ENCODE results near the gene FLG. TPM values are rescaled to one million over a fixed set of nuclear protein-coding genes. Genes with fewer than 3 reads are reported as not detected.
"Not testable (repeated sequence)": the region's sequence is repeated elsewhere in the genome, so short reads cannot be mapped to it uniquely, and the experiment has no call there.

FLG gene
- total and polyA plus RNA-seq, 2 of the 4 experiments (the other 2 are of a cell fraction) = under 0.01 TPM; not detected in 1

DNA sequence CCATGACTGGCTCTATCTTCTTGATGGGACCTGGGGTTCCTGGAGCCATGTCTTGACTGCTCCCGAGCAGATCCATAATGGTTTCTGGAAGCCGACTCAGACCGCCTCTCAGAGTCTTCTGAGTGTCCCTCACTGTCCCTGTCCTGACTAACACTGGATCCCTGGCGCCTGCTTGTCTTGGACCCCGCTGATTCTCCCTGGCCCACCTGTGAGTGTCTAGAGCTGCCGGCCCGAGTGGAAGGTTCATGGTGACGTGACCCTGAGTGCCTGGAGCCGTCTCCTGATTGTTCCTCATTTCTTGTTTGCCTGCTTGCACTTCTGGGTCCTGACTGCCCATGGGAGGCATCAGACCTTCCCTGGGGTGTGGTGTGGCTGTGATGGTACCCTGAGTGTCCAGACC is 15.1 kb downstream of the FLG start:
- H2BK5ac ChIP-seq (ENCODE audit: low read depth, low read length, poor library complexity, severe bottlenecking) = no peak overlapping the region
- no peak overlapping the region for H3K27ac ChIP-seq (ENCODE audit: insufficient read depth, low read length)
- H3K18ac ChIP-seq (ENCODE audit: low read depth, low read length) = no peak overlapping the region
- no peaks in the 10 kb centered on the region for H3K4me1 ChIP-seq (ENCODE audit: control insufficient read depth, insufficient read depth, low read length)
- dilution Hi-C loops (cut with HindIII; ENCODE audit: low sequenced_read_pairs, unreplicated experiment) (no loop called here), intact Hi-C loops (cut with micrococcal nuclease) (no loop called here), in situ Hi-C loops (cut with MboI; ENCODE audit: low sequenced_read_pairs) (no loop called here)
- BruUV-seq (replicated peaks) = no TSS peak
- no peak overlapping the region for H3K4ac ChIP-seq (ENCODE audit: low read depth, low read length)
- H3K4me2 ChIP-seq (ENCODE audit: low read depth, low read length) = no peak overlapping the region
- no peak overlapping the region for H4K91ac ChIP-seq (ENCODE audit: insufficient read depth, low read depth, low read length)
- ChIA-PET CTCF (no interaction called here), POLR2A (ENCODE audit: unreplicated experiment) (no interaction called here)
- no peak overlapping the region for H2BK120ac ChIP-seq (ENCODE audit: low read depth, low read length)
- H3K79me1 ChIP-seq (ENCODE audit: low read depth in 1 of 2, low read length in 2 of 2) = no peaks in the 10 kb centered on the region
- DNase-seq (no peak), ATAC-seq (ENCODE audit: low read depth) (no peak)
- H4K8ac ChIP-seq (ENCODE audit: low read depth in 2 of 2, low read length in 2 of 2) = no peak overlapping the region
- H2AFZ ChIP-seq (replicated peaks; ENCODE audit: low read length, poor library complexity) = no peak overlapping the region
- H4K20me1 ChIP-seq (ENCODE audit: insufficient read depth, low read length) = no peaks in the 10 kb centered on the region
- H2AK9ac ChIP-seq (replicated peaks; ENCODE audit: low read depth, low read length, poor library complexity) = no peak overlapping the region
- no peaks in the 10 kb centered on the region for H3K36me3 ChIP-seq (ENCODE audit: control insufficient read depth, insufficient read depth, low read length)
- H2BK20ac ChIP-seq (ENCODE audit: low read depth, low read length) = no peak overlapping the region
- no peak overlapping the region for H2BK15ac ChIP-seq (ENCODE audit: low read depth, low read length)
- H3K14ac ChIP-seq (replicated peaks; ENCODE audit: low read depth, low read length) = no peak overlapping the region
- no peak overlapping the region for H3K56ac ChIP-seq (ENCODE audit: extremely low read depth, insufficient read depth, low read length)
- TF ChIP-seq, protein P1, sequence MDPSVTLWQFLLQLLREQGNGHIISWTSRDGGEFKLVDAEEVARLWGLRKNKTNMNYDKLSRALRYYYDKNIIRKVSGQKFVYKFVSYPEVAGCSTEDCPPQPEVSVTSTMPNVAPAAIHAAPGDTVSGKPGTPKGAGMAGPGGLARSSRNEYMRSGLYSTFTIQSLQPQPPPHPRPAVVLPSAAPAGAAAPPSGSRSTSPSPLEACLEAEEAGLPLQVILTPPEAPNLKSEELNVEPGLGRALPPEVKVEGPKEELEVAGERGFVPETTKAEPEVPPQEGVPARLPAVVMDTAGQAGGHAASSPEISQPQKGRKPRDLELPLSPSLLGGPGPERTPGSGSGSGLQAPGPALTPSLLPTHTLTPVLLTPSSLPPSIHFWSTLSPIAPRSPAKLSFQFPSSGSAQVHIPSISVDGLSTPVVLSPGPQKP (IDR thresholded peaks at IDR 0.05; ENCODE audit: borderline replicate concordance, low read depth, low read length) = no peak
- TF ChIP-seq RFX5 (IDR thresholded peaks at IDR 0.05; ENCODE audit: low read depth, low read length) = no peak
- no peak overlapping the region for H4K5ac ChIP-seq (ENCODE audit: low read depth, low read length)
- H3K9me3 ChIP-seq (ENCODE audit: control insufficient read depth, insufficient read depth, low read length) = peaks cover 22% of the 10 kb centered on the region
- no peak overlapping the region for H3K9ac ChIP-seq (ENCODE audit: low read depth, low read length)
- no peaks in the 10 kb centered on the region for H3K9me1 ChIP-seq (ENCODE audit: insufficient read depth, low read length)
- no peaks in the 10 kb centered on the region for H3K27me3 ChIP-seq (ENCODE audit: control insufficient read depth, insufficient read depth, low read length)
- H2AK5ac ChIP-seq (ENCODE audit: low read depth, low read length) = no peak overlapping the region
- no peak overlapping the region for H3K4me3 ChIP-seq (ENCODE audit: insufficient read depth, low read depth, low read length)
- WGBS, 2 experiments (ENCODE audit: extremely low coverage in 2 of 2, insufficient read length in 1 of 2) = 69% methylated on average over 6 of the region's 9 CpGs; no CpG with 5 or more reads in 1 of the 2 experiments
- H3K23ac ChIP-seq (ENCODE audit: low read depth, low read length) = no peak overlapping the region

DNA sequence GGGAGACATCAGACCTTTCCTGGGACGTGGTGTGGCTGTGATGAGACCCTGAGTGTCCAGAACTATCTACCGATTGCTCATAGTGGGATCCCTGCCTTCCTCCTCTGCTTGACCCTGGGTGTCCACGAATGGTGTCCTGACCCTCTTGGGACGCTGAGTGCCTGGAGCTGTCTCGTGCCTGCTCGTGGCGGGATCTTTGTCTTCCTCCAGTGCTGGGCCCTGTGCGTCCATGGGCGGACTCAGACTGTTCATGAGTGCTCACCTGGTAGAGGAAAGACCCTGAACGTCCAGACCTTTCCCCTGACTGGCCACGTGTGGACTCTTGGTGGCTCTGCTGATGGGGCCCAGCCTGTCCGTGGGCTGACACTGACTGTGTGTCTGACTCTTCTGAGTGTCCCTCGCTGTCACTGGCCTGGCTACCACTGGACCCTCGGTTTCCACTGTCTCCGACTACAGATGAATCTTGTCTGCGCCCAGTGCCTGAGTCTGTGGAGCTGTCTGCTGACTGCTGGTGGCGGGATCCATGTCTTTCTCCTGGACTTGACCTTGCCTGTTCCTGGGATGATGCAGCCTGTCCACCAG is 15.6 kb downstream of the FLG start:
- H3K79me1 ChIP-seq (ENCODE audit: low read depth in 1 of 2, low read length in 2 of 2); dilution Hi-C loops (cut with HindIII; ENCODE audit: low sequenced_read_pairs, unreplicated experiment); CTCF ChIA-PET; H2BK20ac ChIP-seq (ENCODE audit: low read depth, low read length); DNase-seq; H3K56ac ChIP-seq (ENCODE audit: extremely low read depth, insufficient read depth, low read length); intact Hi-C loops (cut with micrococcal nuclease); H2BK120ac ChIP-seq (ENCODE audit: low read depth, low read length); H3K4ac ChIP-seq (ENCODE audit: low read depth, low read length); in situ Hi-C loops (cut with MboI; ENCODE audit: low sequenced_read_pairs); H3K36me3 ChIP-seq (ENCODE audit: control insufficient read depth, insufficient read depth, low read length); H3K27me3 ChIP-seq (ENCODE audit: control insufficient read depth, insufficient read depth, low read length); BruUV-seq (replicated peaks); H4K8ac ChIP-seq (ENCODE audit: low read depth in 2 of 2, low read length in 2 of 2); H4K20me1 ChIP-seq (ENCODE audit: insufficient read depth, low read length); H3K27ac ChIP-seq (ENCODE audit: insufficient read depth, low read length); H3K14ac ChIP-seq (replicated peaks; ENCODE audit: low read depth, low read length); H2AK9ac ChIP-seq (replicated peaks; ENCODE audit: low read depth, low read length, poor library complexity); H3K18ac ChIP-seq (ENCODE audit: low read depth, low read length); H4K91ac ChIP-seq (ENCODE audit: insufficient read depth, low read depth, low read length); H2BK15ac ChIP-seq (ENCODE audit: low read depth, low read length); H3K23ac ChIP-seq (ENCODE audit: low read depth, low read length); H3K4me3 ChIP-seq (ENCODE audit: insufficient read depth, low read depth, low read length); H3K4me1 ChIP-seq (ENCODE audit: control insufficient read depth, insufficient read depth, low read length); H2AFZ ChIP-seq (replicated peaks; ENCODE audit: low read length, poor library complexity); H3K4me2 ChIP-seq (ENCODE audit: low read depth, low read length); POLR2A ChIA-PET (ENCODE audit: unreplicated experiment); H2AK5ac ChIP-seq (ENCODE audit: low read depth, low read length); H3K9ac ChIP-seq (ENCODE audit: low read depth, low read length); H3K9me1 ChIP-seq (ENCODE audit: insufficient read depth, low read length); H2BK5ac ChIP-seq (ENCODE audit: low read depth, low read length, poor library complexity, severe bottlenecking); H4K5ac ChIP-seq (ENCODE audit: low read depth, low read length); ATAC-seq (ENCODE audit: low read depth): not testable (repeated sequence)
- peaks cover 22% of the 10 kb centered on the region for H3K9me3 ChIP-seq (ENCODE audit: control insufficient read depth, insufficient read depth, low read length)
- WGBS, 2 experiments (ENCODE audit: extremely low coverage in 2 of 2, insufficient read length in 1 of 2) = 75% methylated on average over 14 of the region's 17 CpGs; no CpG with 5 or more reads in 1 of the 2 experiments

Measured in IMR-90 (cell line).